K562 (cell line): Measurements from ENCODE around the gene ATP2A1. TPM values are rescaled to one million over a fixed set of nuclear protein-coding genes. Genes with fewer than 3 reads are reported as not detected.

Source experiments
- FOXP1 ChIP-seq: sonication (generic); formaldehyde crosslinking; IDR thresholded peaks from 2 replicates; pipeline ENCODE4 v1.8.0; 2022; ENCODE audit warnings: mild to moderate bottlenecking, missing genetic modification reagents
- MGA ChIP-seq: fragments of 450-650 bp; IDR thresholded peaks from 2 replicates; pipeline ENCODE4 v1.6.1; 2016; ENCODE audit warnings: mild to moderate bottlenecking, moderate library complexity
- POLR2B ChIP-seq: fragments of 450-650 bp; IDR thresholded peaks from 2 replicates; pipeline ENCODE4 v1.6.1; 2018; ENCODE audit warnings: low read depth; ENCODE audit not compliant: partially characterized antibody
- RNF2 ChIP-seq: sonication (generic); IDR thresholded peaks from 2 replicates; pipeline ENCODE4 v1.6.1; 2016
- ZNF175 ChIP-seq: fragments of 200-800 bp; sonication (Bioruptor generic); IDR thresholded peaks from 2 replicates; pipeline ENCODE4 v1.6.1; 2016; ENCODE audit warnings: low read depth, mild to moderate bottlenecking, missing genetic modification characterization, missing compliant biosample characterization
- polyA plus RNA-seq, 8 experiments: library from polyadenylated mRNA; depleted of rRNA in 4 of 8; stranded (reverse) in 5 of 8; unstranded in 3 of 8; fragments of >200 nt; fragmentation: Nextera tagmentation in 2 of 8; fragmentation: Illumina TruSeq in 1 of 8; extraction: Ambion mirVana in 2 of 8; extraction: Trizol in 1 of 8; gene quantifications; 2 replicates each; pipeline versions ENCODE4 v1.2.1 to v1.2.3, GENCODE V29; 2011 to 2014; ENCODE audit warnings: inconsistent platforms in 1 of 8, missing spikeins in 1 of 8
- total RNA-seq, 7 experiments: library from RNA; depleted of rRNA in 6 of 7; stranded (reverse); fragments of >200 nt in 6 of 7; fragmentation: Illumina TruSeq in 2 of 7; extraction: Trizol in 2 of 7; gene quantifications; 2 replicates each; pipeline versions ENCODE4 v1.2.1 to v1.2.3, GENCODE V29; 2011 to 2021; ENCODE audit warnings: low replicate concordance in 1 of 7
- TF ChIP-seq, protein P1 (sequence below): fragments of 250-450 bp; sonication (Bioruptor Pico); IDR thresholded peaks from 2 replicates; pipeline ENCODE4 v1.4.0; 2020; ENCODE audit warnings: mild to moderate bottlenecking, moderate library complexity

The ATP2A1 gene
- total and polyA plus RNA-seq, 9 of the 15 experiments (the other 6 are each of a cell fraction or from before 2014, with no cell fraction given) = 0.25 to 2.6 (median 0.65) TPM

DNA sequence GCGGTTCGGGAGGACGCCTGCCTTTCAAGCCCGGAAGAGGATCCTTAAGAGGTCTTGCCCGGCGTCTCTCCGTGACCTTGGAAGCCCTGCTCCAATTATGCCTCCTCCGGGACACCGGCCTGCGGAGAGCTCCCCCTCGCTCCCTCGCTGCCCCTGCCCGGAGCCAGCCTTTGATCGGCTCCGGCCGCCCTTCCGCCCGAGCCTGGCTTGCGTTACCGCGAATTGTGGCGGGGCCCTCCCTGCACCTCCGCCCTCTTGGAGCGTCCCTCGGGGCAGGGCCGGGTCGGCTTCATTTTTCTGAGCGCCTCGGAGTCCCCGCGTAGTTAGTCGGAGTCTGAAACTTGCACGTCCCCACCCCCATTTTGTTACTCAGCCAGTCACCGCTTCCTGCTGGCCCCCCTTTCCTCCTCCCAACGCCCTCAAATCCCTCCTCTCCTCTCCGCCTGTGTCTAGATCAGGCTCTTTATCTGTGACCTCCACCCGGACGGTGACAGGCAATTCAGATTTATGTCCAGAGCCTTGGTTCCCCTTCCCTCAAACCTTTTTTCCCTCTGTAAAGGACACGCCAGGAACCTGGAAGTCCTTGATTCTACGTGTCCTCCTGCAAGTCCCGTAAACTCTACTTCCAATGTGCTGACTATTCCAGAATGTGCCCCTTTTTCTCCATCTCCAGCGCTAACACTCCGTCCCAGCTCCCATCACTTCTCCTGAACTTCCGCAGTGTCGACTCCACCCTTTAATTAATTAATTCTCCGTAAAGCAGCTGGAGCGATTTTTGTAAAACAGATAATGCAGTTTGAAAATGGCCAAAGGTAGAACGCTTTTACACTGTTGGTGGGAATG lies 47.3 kb downstream of the ATP2A1 start (continued):
- no peak for TF ChIP-seq MGA
- TF ChIP-seq ZNF175 (CRISPR knock-in tag) = 0 out of 2 replicates have a peak, but pooled peaks have one; percentile 27
- peak; percentile 57 for TF ChIP-seq FOXP1 (CRISPR knock-in tag)
- TF ChIP-seq, protein P1, sequence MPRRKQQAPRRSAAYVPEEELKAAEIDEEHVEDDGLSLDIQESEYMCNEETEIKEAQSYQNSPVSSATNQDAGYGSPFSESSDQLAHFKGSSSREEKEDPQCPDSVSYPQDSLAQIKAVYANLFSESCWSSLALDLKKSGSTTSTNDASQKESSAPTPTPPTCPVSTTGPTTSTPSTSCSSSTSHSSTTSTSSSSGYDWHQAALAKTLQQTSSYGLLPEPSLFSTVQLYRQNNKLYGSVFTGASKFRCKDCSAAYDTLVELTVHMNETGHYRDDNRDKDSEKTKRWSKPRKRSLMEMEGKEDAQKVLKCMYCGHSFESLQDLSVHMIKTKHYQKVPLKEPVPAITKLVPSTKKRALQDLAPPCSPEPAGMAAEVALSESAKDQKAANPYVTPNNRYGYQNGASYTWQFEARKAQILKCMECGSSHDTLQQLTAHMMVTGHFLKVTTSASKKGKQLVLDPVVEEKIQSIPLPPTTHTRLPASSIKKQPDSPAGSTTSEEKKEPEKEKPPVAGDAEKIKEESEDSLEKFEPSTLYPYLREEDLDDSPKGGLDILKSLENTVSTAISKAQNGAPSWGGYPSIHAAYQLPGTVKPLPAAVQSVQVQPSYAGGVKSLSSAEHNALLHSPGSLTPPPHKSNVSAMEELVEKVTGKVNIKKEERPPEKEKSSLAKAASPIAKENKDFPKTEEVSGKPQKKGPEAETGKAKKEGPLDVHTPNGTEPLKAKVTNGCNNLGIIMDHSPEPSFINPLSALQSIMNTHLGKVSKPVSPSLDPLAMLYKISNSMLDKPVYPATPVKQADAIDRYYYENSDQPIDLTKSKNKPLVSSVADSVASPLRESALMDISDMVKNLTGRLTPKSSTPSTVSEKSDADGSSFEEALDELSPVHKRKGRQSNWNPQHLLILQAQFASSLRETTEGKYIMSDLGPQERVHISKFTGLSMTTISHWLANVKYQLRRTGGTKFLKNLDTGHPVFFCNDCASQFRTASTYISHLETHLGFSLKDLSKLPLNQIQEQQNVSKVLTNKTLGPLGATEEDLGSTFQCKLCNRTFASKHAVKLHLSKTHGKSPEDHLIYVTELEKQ (CRISPR knock-in tag) = peak; percentile 40; the same call in 1 of the 2 replicates
- TF ChIP-seq POLR2B = peak; percentile 59
- peak; percentile 91 for TF ChIP-seq RNF2
